PFSK-1 (cell line): ENCODE measurements around the gene RARRES2.

ENCODE experiments used
- FOXP2 ChIP-seq: optimal IDR thresholded peaks from 2 replicates; pipeline ENCODE3; 2011; ENCODE audit warnings: borderline replicate concordance, control low read depth, inconsistent platforms; ENCODE audit not compliant: insufficient read depth; ENCODE audit errors: extremely low read length, extremely low read depth
- POLR2AphosphoS5 ChIP-seq: IDR thresholded peaks from 2 replicates; pipeline ENCODE4 v1.6.1; 2012; ENCODE audit warnings: low read depth, mild to moderate bottlenecking, control low read depth, low read length, moderate library complexity
- SIN3A ChIP-seq: IDR thresholded peaks from 2 replicates; pipeline ENCODE4 v1.6.1; 2012; ENCODE audit warnings: mild to moderate bottlenecking, low read length, moderate library complexity, borderline replicate concordance; ENCODE audit not compliant: insufficient read depth
- TAF1 ChIP-seq: IDR thresholded peaks from 2 replicates; pipeline ENCODE4 v1.6.1; 2012; ENCODE audit warnings: low read length, control low read depth, borderline replicate concordance; ENCODE audit not compliant: insufficient read depth
- TF ChIP-seq, protein P1 (sequence below), 2 experiments: IDR thresholded peaks; 2 replicates each; pipeline versions ENCODE4 v1.6.1 to v1.8.0; 2011 to 2012; ENCODE audit warnings: low read depth in 2 of 2, low read length in 2 of 2, control low read depth in 1 of 2, inconsistent platforms in 1 of 2, mild to moderate bottlenecking in 1 of 2, moderate library complexity in 1 of 2; ENCODE audit not compliant: insufficient read depth in 1 of 2

The RARRES2 gene

DNA sequence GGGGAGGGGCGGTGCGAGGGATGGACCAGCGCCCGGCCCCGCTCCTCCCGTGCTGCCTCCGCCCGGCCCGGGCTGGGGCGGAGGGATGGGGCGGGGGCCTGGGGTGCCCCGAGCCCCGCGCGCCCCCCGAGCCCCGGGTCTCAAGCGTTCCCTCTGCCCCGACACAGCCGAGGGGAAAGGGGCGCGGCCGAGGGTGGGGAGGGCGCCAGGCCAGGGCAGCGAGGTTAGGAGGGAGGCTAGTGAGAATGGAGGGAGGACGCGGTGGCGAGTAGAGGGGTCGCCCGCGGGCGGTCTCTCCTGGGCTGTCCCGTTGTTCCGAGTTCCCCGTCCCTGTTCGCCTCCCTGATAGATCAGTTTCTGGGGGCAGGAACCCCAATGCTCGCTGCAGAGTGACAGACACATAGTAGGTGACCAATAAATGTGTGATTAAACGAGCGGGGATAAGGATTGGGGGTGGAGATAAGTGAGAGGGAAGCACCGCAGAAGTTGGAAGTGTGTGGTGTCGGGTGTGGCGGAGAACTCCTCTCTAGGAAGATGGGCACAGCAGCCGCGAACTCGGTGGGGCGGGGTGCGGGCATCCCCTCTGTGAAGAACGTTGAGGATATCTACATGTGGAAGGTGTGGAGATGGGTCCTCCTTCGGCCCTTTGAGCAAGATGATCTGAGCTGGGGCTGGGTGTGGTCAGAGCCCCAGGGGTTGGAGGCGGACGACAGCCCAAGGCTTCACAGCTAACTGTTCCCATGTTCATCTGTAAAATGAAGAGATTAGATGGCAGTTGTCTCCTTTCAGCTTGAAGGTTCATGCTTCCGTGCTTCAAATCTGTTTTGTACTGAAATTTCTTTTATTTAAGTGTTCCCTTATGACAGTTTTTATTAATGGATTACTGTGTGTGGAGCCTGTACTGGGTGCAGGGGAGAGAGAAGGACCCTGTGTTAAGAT, 38.3 kb upstream of the RARRES2 start:
- TF ChIP-seq POLR2AphosphoS5 (no peak), FOXP2 (no peak), SIN3A (no peak), TAF1 (no peak)
- TF ChIP-seq, protein P1, sequence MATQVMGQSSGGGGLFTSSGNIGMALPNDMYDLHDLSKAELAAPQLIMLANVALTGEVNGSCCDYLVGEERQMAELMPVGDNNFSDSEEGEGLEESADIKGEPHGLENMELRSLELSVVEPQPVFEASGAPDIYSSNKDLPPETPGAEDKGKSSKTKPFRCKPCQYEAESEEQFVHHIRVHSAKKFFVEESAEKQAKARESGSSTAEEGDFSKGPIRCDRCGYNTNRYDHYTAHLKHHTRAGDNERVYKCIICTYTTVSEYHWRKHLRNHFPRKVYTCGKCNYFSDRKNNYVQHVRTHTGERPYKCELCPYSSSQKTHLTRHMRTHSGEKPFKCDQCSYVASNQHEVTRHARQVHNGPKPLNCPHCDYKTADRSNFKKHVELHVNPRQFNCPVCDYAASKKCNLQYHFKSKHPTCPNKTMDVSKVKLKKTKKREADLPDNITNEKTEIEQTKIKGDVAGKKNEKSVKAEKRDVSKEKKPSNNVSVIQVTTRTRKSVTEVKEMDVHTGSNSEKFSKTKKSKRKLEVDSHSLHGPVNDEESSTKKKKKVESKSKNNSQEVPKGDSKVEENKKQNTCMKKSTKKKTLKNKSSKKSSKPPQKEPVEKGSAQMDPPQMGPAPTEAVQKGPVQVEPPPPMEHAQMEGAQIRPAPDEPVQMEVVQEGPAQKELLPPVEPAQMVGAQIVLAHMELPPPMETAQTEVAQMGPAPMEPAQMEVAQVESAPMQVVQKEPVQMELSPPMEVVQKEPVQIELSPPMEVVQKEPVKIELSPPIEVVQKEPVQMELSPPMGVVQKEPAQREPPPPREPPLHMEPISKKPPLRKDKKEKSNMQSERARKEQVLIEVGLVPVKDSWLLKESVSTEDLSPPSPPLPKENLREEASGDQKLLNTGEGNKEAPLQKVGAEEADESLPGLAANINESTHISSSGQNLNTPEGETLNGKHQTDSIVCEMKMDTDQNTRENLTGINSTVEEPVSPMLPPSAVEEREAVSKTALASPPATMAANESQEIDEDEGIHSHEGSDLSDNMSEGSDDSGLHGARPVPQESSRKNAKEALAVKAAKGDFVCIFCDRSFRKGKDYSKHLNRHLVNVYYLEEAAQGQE (IDR thresholded peaks at IDR 0.05; ENCODE audit: insufficient read depth in 1 of 2, low read depth in 2 of 2, low read length in 2 of 2) = no peak

DNA sequence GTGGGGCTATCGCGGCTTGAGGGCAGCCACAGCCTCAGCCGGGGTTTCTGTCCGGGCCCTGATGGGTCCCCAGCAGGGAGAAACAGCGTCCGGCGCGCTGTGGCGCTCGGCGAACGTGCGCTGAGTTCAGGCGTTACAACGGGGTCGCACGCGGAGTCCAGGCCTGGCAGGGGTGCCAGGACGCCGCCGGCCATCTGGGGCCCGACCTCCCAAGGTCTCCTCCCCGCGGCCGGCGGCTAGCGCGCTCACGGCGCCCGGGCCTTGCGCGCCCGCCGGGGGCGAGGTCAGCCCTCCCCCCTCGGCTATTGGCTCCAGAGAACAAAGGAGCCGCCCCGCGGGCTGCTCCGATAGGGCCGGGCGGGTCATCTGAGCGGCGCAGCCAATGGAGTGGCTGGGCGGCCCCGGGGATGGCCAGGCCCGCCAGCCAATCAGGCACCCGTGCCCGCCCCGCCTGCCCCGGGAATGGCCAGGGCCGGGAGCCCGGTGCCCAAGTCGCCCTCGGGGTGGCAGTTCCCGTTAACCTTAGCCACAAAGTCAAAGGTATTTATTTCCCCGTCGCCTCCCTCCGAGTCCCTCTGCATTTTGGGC, 37.5 kb upstream of the RARRES2 start, which contains the start of gene ZNF775:
ZNF775 (plus strand) TSS at position 478 of the 588 bp plus-strand sequence. CDS start 9,141 bp downstream, outside the sequence.
- TF ChIP-seq SIN3A = no peak
- TF ChIP-seq, protein P1 (IDR thresholded peaks at IDR 0.05; ENCODE audit: insufficient read depth in 1 of 2, low read depth in 2 of 2, low read length in 2 of 2) = peak in 1 of 2 experiments; percentile 36; a peak in 1 of 4 replicates
- TF ChIP-seq TAF1 = peak; percentile 63; the same call in 1 of the 2 replicates
- TF ChIP-seq FOXP2 = peak; percentile 17
- peak; percentile 80 for TF ChIP-seq POLR2AphosphoS5

DNA sequence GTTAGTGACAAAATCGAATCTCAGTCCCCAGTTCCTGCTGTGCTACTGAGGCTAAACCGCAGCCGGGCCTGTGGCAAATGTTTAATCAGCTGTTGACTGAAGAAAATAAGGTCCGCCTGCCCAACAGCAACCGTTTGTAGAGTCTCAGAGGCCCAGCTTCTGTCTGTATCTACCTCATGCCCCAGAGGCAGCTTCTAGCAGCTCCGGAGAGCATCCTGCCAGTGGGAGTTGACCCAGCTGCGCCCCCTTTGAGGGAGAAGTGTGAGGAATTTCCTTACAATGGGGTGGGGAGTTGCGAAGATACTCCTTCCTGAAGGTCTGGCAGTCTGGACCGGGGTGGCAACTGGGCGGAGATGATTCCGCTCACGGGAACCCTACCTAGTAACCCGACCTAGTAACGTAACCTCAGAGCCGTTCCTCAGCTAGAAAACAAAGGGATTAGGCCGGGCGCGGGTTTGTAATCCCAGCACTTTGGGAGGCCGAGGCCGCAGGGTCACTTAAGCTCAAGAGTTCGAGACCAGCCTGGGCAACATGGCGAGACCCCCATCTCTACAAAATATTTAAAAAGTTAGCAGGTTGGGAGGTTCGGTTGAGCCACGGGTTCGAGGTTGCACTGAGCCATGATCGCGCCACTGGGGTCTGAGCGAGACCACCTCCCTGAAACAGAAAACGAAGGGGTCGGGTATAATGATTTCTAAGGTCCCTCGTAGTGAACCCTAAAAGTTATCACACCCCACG, 36.9 kb upstream of the RARRES2 start:
- TF ChIP-seq FOXP2 (no peak), POLR2AphosphoS5 (no peak), TAF1 (no peak), SIN3A (0 out of 2 replicates have a peak, but pooled peaks have one; percentile 35)
- TF ChIP-seq, protein P1 (IDR thresholded peaks at IDR 0.05; ENCODE audit: insufficient read depth in 1 of 2, low read depth in 2 of 2, low read length in 2 of 2) = no peak

DNA sequence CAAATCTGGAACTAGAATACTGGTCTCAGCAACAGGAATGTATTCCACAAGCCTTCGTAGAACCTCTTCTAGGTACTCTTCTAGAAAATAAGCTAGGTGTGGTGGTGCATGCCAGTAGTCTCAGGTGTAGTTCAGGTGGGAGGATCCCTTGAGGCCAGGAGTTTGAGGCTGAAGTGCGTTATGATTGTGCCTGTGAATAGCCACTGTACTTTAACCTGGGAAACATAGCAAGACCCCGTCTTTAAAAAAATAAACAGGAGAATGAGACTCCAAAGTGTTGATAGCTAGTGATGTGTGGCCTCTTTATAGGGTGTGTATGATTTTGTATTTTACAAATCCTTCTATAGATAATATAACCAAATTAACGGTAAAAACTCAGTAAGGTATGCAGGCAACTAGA, 36.2 kb upstream of the RARRES2 start:
- TF ChIP-seq TAF1 (no peak), FOXP2 (no peak), SIN3A (no peak), POLR2AphosphoS5 (no peak)
- TF ChIP-seq, protein P1 (IDR thresholded peaks at IDR 0.05; ENCODE audit: insufficient read depth in 1 of 2, low read depth in 2 of 2, low read length in 2 of 2) = no peak
